NT2/D1 (cell line): Measurements from ENCODE around the gene TMEM182.

ENCODE experiments used
- DNase-seq: peaks from one replicate; pipeline ENCODE4 v3.0.0-alpha.2; 2011; ENCODE audit warnings: low read depth, low spot score
- H3K27me3 ChIP-seq: 2 replicates; pipeline ENCODE4 v1.6.0; 2011; ENCODE audit warnings: mild to moderate bottlenecking; ENCODE audit not compliant: insufficient read length, insufficient read depth
- H3K36me3 ChIP-seq: 2 replicates; pipeline ENCODE4 v1.6.1; 2011; ENCODE audit warnings: mild to moderate bottlenecking, low read length, mixed read lengths; ENCODE audit not compliant: insufficient read depth, insufficient read length
- H3K4me1 ChIP-seq: 2 replicates; pipeline ENCODE4 v1.5.1; 2011; ENCODE audit not compliant: insufficient read depth, insufficient read length
- H3K4me3 ChIP-seq: 2 replicates; pipeline ENCODE4 v1.5.1; 2011; ENCODE audit warnings: low read depth; ENCODE audit not compliant: insufficient read length
- H3K9ac ChIP-seq: 2 replicates; pipeline ENCODE4 v1.6.0; 2011; ENCODE audit warnings: low read depth; ENCODE audit not compliant: insufficient read length
- H3K9me3 ChIP-seq: 2 replicates; pipeline ENCODE4 v1.5.1; 2011; ENCODE audit warnings: mild to moderate bottlenecking, low read length; ENCODE audit not compliant: insufficient read depth
- SUZ12 ChIP-seq: IDR thresholded peaks from 2 replicates; pipeline ENCODE4 v1.6.1; 2011; ENCODE audit not compliant: insufficient read length, insufficient read depth; ENCODE audit errors: extremely low read depth
- YY1 ChIP-seq: IDR thresholded peaks from 2 replicates; pipeline ENCODE4 v1.6.1; 2011; ENCODE audit not compliant: insufficient read length, insufficient read depth
- ZNF274 ChIP-seq: IDR thresholded peaks from 2 replicates; pipeline ENCODE4 v1.6.1; 2011; ENCODE audit warnings: mild to moderate bottlenecking, low read depth, low read length

Gene TMEM182

DNA sequence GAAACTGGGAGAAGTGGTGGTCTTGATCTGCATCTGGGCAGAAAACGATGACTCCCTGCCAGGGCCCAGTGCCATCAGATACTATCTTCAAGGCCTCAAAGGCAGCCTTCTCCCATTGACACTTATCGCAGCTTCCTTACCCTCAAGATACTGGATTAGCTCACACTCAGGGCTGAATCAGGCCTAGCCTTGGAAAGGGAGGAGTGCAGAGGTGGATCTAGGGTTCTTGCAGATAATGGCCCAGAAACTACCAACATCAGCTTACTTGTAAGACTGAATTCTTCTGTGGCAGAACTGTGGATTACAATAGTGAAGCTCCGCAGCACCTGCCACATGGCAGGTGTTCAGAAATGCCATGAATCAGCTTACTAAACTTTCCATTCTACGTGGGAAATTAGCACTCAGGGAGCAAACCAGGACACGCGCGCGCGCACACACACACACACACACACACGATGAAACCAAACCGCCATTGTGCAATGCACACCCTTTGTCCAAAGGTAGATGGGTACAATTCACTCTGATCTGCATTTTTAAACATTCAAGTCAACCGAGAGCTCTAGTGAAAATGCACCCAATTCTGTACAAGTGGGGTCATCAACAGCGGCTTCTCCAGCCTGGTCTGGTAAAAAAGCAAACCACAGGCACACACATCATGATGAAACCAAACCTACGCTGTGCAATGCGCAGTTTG, 26.3 kb upstream of the TMEM182 start:
- Histone ChIP-seq H3K4me3 (peak overlapping the region; percentile 95), H3K27me3 (no peaks in the 10 kb centered on the region), H3K36me3 (peaks cover 23% of the 10 kb centered on the region), H3K9me3 (no peaks in the 10 kb centered on the region), H3K9ac (peak overlapping the region; percentile 96), H3K4me1 (no peaks in the 10 kb centered on the region)
- TF ChIP-seq YY1 (no peak), ZNF274 (no peak), SUZ12 (no peak)
- DNase-seq: no peak

DNA sequence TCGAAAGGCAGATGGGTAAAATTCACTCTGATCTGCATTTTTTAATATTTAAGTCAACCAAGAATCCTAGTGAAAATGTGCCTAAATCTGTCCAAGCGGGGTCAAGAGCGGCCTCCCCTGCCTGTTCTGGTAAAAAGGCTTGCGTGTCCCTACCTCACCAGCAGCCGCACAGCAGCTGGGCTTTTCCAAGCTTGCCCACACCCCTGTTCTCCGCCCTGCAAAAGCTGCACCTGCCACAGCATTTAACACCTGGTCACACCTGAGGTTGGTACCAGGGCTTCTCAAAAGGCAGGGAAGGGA, 25.8 kb upstream of the TMEM182 start:
- no peaks in the 10 kb centered on the region for H3K4me1 ChIP-seq
- H3K36me3 ChIP-seq: peaks cover 18% of the 10 kb centered on the region
- no peaks in the 10 kb centered on the region for H3K9me3 ChIP-seq
- no peak for DNase-seq
- no peaks in the 10 kb centered on the region for H3K27me3 ChIP-seq
- H3K9ac ChIP-seq: peak overlapping the region; percentile 96
- H3K4me3 ChIP-seq: peak overlapping the region; percentile 95
- no peak for TF ChIP-seq SUZ12
- no peak for TF ChIP-seq ZNF274
- no peak for TF ChIP-seq YY1

GRCh38 chr2:102736410-102737409, 25.1 kb upstream of the TMEM182 start:
- DNase-seq: peak; percentile 50
- no peaks in the 10 kb centered on the region for H3K4me1 ChIP-seq
- peak overlapping the region; percentile 95 for H3K4me3 ChIP-seq
- H3K36me3 ChIP-seq: peaks cover 11% of the 10 kb centered on the region
- peak overlapping the region; percentile 96 for H3K9ac ChIP-seq
- H3K9me3 ChIP-seq: no peaks in the 10 kb centered on the region
- H3K27me3 ChIP-seq: no peaks in the 10 kb centered on the region
- TF ChIP-seq YY1 (no peak), ZNF274 (no peak), SUZ12 (no peak)

DNA sequence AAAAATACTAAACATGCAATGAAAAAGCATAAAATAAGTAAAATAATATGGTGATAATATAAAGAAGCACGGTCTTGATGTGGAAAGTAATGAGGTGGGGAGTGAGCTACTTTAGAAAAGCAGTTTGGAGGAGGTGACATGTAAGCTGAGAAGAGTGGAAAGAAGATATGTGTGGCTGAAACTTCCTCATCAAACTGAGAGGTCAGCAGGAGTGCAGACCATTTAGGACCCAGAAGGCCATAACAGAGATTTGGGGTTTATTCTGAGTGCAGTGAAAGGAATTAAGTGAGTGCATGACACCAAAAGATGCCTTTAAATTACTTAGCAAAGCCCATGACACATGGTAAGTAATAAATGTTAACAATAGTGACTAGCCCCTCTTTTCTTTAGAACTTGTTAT, 24.4 kb upstream of the TMEM182 start:
- Histone ChIP-seq H3K9ac (no peak overlapping the region), H3K4me3 (peak overlapping the region; percentile 95), H3K4me1 (no peaks in the 10 kb centered on the region), H3K9me3 (no peaks in the 10 kb centered on the region), H3K36me3 (peaks cover 6% of the 10 kb centered on the region), H3K27me3 (no peaks in the 10 kb centered on the region)
- TF ChIP-seq ZNF274 (no peak), YY1 (no peak), SUZ12 (no peak)
- no peak for DNase-seq

- TF ChIP-seq YY1: no peak
- no peak for TF ChIP-seq ZNF274
- no peaks in the 10 kb centered on the region for H3K4me1 ChIP-seq
- no peak overlapping the region for H3K4me3 ChIP-seq
These were observed 18.6 kb upstream of the TMEM182 start for GRCh38 chr2:102743259-102743658.

DNA sequence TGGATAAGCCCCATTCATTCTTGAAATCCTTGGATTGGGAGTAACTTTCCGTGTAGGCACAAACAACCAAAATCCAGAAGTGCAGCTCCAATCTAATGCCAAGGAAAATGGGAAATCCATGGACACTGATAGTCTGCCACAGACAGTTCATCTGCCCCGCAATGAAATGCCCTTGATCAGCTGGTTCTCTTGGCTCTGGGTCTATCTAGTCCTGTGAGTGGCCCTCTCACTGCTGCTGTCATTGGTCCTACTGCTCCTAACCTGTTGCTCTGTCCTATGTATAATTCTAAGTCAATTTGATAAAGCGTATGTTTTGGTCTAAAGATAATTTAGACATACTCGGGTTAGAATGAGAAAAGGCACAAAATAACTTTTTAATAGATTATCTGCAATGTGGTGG, 13.7 kb upstream of the TMEM182 start:
- Histone ChIP-seq H3K9me3 (no peaks in the 10 kb centered on the region), H3K27me3 (no peaks in the 10 kb centered on the region), H3K4me3 (no peak overlapping the region), H3K4me1 (no peaks in the 10 kb centered on the region), H3K36me3 (no peaks in the 10 kb centered on the region), H3K9ac (no peak overlapping the region)
- TF ChIP-seq YY1 (no peak), SUZ12 (no peak), ZNF274 (no peak)
- DNase-seq: no peak

More at GRCh38 chr2:102743259-102743658, 18.6 kb upstream of the TMEM182 start:
- no peak overlapping the region for H3K9ac ChIP-seq
- no peaks in the 10 kb centered on the region for H3K36me3 ChIP-seq
- no peak for DNase-seq
- no peaks in the 10 kb centered on the region for H3K27me3 ChIP-seq
- no peaks in the 10 kb centered on the region for H3K9me3 ChIP-seq

- no peaks in the 10 kb centered on the region for H3K9me3 ChIP-seq
- no peaks in the 10 kb centered on the region for H3K27me3 ChIP-seq
- no peaks in the 10 kb centered on the region for H3K4me1 ChIP-seq
- no peak overlapping the region for H3K9ac ChIP-seq
- no peak overlapping the region for H3K4me3 ChIP-seq
- TF ChIP-seq YY1 (no peak), SUZ12 (no peak), ZNF274 (no peak)
- H3K36me3 ChIP-seq: no peaks in the 10 kb centered on the region
- no peak for DNase-seq
These were observed 11.9 kb upstream of the TMEM182 start for GRCh38 chr2:102749938-102750337.
